Activated naive CD4-positive, alpha-beta T cell treated with anti-CD3 and anti-CD28 coated beads, Interleukin-2, amount 50 U/mL, for 72 hours (primary cell): ENCODE data around the gene KLF15. TPM values are rescaled to one million over a fixed set of nuclear protein-coding genes. Genes with fewer than 3 reads are reported as not detected.
A peak's percentile ranks its signal among the peaks of the same experiment; 100 is the strongest.

ENCODE experiments used
- ATAC-seq, 2 donors: fragments of 150-1000 bp; cut with Tn5 transposase; 2 replicates each; pipeline ENCODE4 v1.10.0; 2021; ENCODE audit warnings: mild to moderate bottlenecking in 2 of 2, moderate library complexity in 2 of 2
- DNase-seq, 2 donors: peaks; one replicate each; pipeline ENCODE4 v3.0.0; 2021 to 2022; ENCODE audit warnings: low spot score in 2 of 2
- H3K27ac Mint-ChIP-seq, 2 donors: one replicate each; pipeline ENCODE4 v1.8.0; 2022; ENCODE audit warnings: mild to moderate bottlenecking in 2 of 2, mixed read lengths in 2 of 2
- H3K36me3 Mint-ChIP-seq, 2 donors: one replicate each; pipeline ENCODE4 v1.8.0; 2022; ENCODE audit warnings: mixed read lengths in 2 of 2
- H3K9me3 Mint-ChIP-seq, 2 donors: one replicate each; pipeline ENCODE4 v1.8.0; 2022; ENCODE audit warnings: mixed read lengths in 2 of 2
- total RNA-seq, 2 donors: library from RNA; stranded (reverse); gene quantifications; one replicate each; pipeline ENCODE4 v1.2.3, GENCODE V29; 2022

Gene KLF15
- total RNA-seq, 2 donors from 2014 or later = 0.68 TPM; not detected in 1

DNA sequence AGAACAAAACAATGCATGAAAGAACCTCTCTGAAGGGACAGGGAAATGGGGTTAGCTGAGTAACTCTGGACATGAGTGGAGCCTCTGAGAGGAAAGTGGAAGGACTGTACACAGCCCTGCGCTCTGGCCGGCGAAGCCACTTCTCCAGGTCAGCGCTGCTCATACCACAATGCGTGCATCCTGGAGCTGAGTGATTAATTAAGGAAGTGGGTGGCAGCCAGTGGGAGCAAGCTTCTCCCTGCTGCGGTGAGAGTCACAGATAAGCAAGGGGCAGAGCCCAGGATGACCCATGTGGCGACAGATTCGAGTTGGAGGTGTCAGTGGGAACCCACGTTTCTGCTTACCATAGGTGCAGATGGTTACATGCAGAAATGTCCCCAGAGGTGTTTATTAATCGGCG, 48.0 kb downstream of the KLF15 start:
- peak overlapping the region in 1 of 2 donors; percentile 40 for H3K27ac Mint-ChIP-seq
- peaks cover 4 to 5% of the 10 kb centered on the region in 2 donors for H3K9me3 Mint-ChIP-seq
- DNase-seq (no peak), ATAC-seq (no peak)
- H3K36me3 Mint-ChIP-seq = peaks cover 0 to 5% of the 10 kb centered on the region in 2 donors

DNA sequence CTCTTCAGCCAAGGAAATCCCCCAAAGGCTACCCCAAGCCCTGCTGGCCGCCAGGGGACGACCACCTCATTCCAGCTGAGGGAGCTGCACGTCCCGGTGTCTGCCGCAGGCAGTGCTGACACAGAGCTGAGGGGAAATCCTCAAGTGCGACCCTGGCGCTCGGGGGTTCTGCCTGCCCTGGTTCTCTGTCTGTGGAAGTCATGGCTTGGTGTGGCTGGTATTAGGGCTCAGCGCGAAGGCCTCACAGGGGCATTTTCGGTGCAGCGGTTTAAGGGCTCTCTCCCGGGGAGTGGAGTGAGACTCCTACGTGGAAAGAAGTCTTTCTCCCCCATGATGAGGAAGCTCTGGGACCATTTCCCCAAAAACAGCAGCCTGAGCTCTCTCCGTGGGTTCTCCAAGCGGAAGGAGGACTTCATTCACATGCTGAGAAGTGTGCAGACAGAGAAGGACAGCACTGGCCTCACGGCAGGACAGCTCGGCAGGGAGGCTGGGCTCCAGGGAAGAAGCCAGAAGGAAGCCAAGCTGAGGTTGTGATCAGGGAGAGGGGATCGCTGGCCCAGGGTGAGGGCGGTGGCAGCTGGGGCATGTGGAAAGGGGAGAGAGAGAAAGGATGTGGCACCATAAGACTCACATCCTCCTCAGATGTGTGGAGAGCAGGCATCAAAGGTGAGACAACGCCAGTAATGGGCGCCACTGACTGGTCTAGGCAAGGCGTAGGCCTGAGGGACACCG, 48.6 kb downstream of the KLF15 start:
- ATAC-seq = no peak
- Mint-ChIP-seq H3K36me3 (peaks cover 0 to 5% of the 10 kb centered on the region in 2 donors), H3K9me3 (peaks cover 10% of the 10 kb centered on the region in 2 donors), H3K27ac (peak overlapping the region in 1 of 2 donors; percentile 40)
- no peak for DNase-seq

GRCh38 chr3:126307591-126308393, 49.4 kb downstream of the KLF15 start:
- peaks cover 11 to 14% of the 10 kb centered on the region in 2 donors for H3K9me3 Mint-ChIP-seq
- peak overlapping the region in 1 of 2 donors; percentile 53 for H3K27ac Mint-ChIP-seq
- ATAC-seq (no peak), DNase-seq (no peak)
- H3K36me3 Mint-ChIP-seq = peaks cover 0 to 5% of the 10 kb centered on the region in 2 donors

- Mint-ChIP-seq H3K9me3 (peaks cover 11 to 17% of the 10 kb centered on the region in 2 donors), H3K27ac (no peak overlapping the region), H3K36me3 (peaks cover 0 to 5% of the 10 kb centered on the region in 2 donors)
- DNase-seq = no peak
- no peak for ATAC-seq
These were observed 50.2 kb downstream of the KLF15 start for GRCh38 chr3:126306888-126307482.

DNA sequence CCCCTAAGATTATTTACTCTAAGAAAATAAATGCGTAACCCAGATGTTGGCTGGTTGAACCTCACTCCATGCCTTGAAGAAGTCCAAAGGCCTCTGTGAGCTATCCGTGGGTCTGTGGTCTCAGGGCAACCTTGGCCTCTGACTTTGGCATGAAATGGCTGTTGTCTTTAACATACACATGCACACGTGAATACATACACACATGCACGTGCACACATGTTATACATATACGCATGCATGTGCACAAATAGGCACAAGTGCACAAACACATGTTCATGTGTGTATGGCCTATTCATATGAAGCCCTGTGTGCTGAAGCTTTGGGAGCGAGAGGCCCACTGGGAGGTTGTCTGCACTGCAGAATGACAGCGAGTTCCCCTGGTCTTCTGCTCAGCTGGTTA, 50.8 kb downstream of the KLF15 start:
- H3K9me3 Mint-ChIP-seq = peaks cover 11 to 17% of the 10 kb centered on the region in 2 donors
- no peak for DNase-seq

DNA sequence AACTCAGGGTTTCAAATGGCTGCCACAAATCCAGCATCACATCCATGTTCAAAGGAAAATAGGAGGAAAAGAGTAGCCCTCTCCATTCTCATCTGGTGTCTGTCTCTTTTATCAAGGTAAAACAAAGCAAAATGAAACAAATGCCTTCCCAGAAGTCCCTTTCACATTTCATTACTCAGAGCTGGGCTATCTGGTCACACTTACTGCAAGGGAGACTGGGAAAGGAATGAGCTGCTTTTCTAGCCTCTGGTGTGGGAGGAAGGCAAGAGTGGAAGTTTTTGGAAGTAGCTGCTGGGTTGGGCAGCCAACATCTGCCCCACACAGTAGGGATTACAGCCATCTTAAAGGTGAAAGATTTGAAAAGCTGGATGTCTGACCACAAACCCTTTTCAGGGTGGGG, 51.8 kb downstream of the KLF15 start:
- no peak overlapping the region for H3K27ac Mint-ChIP-seq
- H3K36me3 Mint-ChIP-seq = peaks cover 0 to 5% of the 10 kb centered on the region in 2 donors
- ATAC-seq = no peak
- peaks cover 11 to 17% of the 10 kb centered on the region in 2 donors for H3K9me3 Mint-ChIP-seq
- no peak for DNase-seq

More for the DNA sequence above, 50.8 kb downstream of the KLF15 start:
- no peak for ATAC-seq
- H3K27ac Mint-ChIP-seq = no peak overlapping the region
- peaks cover 0 to 5% of the 10 kb centered on the region in 2 donors for H3K36me3 Mint-ChIP-seq

GRCh38 chr3:126304704-126305103, 52.5 kb downstream of the KLF15 start:
- ATAC-seq = no peak
- Mint-ChIP-seq H3K9me3 (peaks cover 11 to 17% of the 10 kb centered on the region in 2 donors), H3K27ac (no peak overlapping the region), H3K36me3 (peaks cover 0 to 5% of the 10 kb centered on the region in 2 donors)
- no peak for DNase-seq

DNA sequence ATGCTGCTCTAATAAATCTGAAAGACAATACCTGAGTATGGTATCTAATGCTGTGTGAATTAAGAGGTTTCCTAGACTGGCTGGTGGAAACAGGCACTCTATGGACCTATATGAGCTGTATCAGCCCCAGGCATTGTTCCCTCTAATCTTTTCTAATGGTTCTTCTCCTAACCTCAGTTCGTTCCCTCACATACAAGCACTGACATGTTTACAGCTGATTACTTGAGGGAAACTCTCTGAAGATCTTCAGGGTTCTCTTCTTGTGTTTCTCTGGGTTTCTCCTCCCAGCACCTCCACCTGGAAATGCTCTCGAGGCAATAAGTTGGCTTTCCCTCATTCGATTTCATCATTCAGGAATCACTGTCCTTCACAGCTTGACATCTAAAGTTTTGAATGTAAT, 52.9 kb downstream of the KLF15 start:
- DNase-seq (no peak), ATAC-seq (no peak)
- peaks cover 11 to 17% of the 10 kb centered on the region in 2 donors for H3K9me3 Mint-ChIP-seq
- no peak overlapping the region for H3K27ac Mint-ChIP-seq
- H3K36me3 Mint-ChIP-seq = peaks cover 0 to 5% of the 10 kb centered on the region in 2 donors

- no peak for ATAC-seq
- Mint-ChIP-seq H3K9me3 (peaks cover 11 to 17% of the 10 kb centered on the region in 2 donors), H3K27ac (no peak overlapping the region), H3K36me3 (peaks cover 0 to 5% of the 10 kb centered on the region in 2 donors)
- DNase-seq = no peak
These were observed 53.9 kb downstream of the KLF15 start for GRCh38 chr3:126303272-126303671.

GRCh38 chr3:126300761-126301481, 56.3 kb downstream of the KLF15 start:
- no peak for ATAC-seq
- peaks cover 11 to 17% of the 10 kb centered on the region in 2 donors for H3K9me3 Mint-ChIP-seq
- peaks cover 0 to 5% of the 10 kb centered on the region in 2 donors for H3K36me3 Mint-ChIP-seq
- no peak for DNase-seq
- no peak overlapping the region for H3K27ac Mint-ChIP-seq

DNA sequence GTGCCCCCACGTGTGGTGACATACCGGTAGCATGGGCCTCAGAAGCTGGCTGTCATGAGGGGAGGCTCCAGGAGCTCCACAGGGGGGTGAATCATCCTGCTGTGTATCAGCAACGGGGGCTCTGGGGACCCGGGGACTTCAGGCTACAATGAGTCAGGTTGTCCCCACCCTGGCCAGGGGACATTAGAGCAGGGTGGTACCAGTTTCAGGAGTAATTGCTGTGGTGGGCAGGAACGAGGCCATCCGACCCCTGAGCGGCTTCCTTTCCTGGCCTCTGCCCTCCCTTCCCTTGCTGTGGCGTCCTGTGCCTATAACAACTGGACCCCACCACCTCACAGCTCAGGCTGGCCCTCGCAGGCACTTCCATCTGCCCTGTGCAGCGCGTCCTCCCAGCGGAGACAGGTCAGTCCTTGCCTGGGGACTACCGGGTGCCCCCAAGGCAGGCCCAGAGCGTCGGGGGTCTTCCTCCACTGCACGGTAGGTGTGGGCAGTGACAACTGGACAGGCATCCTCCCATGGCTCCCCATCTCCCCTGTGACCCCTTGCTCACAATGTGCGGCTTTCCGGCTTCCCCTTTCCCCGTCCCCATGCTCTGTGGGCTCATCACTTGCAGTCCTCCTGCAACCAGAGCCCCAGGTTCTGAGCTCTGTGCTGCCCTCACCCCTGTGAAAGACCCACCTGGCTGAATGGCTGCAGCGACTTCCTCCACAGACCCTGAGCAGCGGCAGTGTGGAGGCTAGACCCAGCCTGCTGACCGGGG, 57.0 kb downstream of the KLF15 start:
- Mint-ChIP-seq H3K36me3 (peaks cover 0 to 5% of the 10 kb centered on the region in 2 donors), H3K9me3 (peaks cover 11 to 17% of the 10 kb centered on the region in 2 donors), H3K27ac (no peak overlapping the region)
- no peak for ATAC-seq
- DNase-seq = no peak

GRCh38 chr3:126295407-126295939, 61.7 kb downstream of the KLF15 start:
- ATAC-seq = no peak
- Mint-ChIP-seq H3K9me3 (no peaks in the 10 kb centered on the region), H3K27ac (no peak overlapping the region), H3K36me3 (no peaks in the 10 kb centered on the region)
- no peak for DNase-seq

GRCh38 chr3:126294211-126294808, 62.9 kb downstream of the KLF15 start:
- no peak overlapping the region for H3K27ac Mint-ChIP-seq
- H3K36me3 Mint-ChIP-seq = no peaks in the 10 kb centered on the region
- ATAC-seq (no peak), DNase-seq (no peak)
- H3K9me3 Mint-ChIP-seq = no peaks in the 10 kb centered on the region

GRCh38 chr3:126293370-126294082, 63.7 kb downstream of the KLF15 start:
- no peaks in the 10 kb centered on the region for H3K9me3 Mint-ChIP-seq
- ATAC-seq = no peak
- no peak overlapping the region for H3K27ac Mint-ChIP-seq
- H3K36me3 Mint-ChIP-seq = no peaks in the 10 kb centered on the region
- DNase-seq = peak in 1 of 2 donors; percentile 14
